Measurements from ENCODE around the gene PIK3C2A.
"Not testable (repeated sequence)": the region's sequence is repeated elsewhere in the genome, so short reads cannot be mapped to it uniquely, and the experiment has no call there.

PIK3C2A gene

DNA sequence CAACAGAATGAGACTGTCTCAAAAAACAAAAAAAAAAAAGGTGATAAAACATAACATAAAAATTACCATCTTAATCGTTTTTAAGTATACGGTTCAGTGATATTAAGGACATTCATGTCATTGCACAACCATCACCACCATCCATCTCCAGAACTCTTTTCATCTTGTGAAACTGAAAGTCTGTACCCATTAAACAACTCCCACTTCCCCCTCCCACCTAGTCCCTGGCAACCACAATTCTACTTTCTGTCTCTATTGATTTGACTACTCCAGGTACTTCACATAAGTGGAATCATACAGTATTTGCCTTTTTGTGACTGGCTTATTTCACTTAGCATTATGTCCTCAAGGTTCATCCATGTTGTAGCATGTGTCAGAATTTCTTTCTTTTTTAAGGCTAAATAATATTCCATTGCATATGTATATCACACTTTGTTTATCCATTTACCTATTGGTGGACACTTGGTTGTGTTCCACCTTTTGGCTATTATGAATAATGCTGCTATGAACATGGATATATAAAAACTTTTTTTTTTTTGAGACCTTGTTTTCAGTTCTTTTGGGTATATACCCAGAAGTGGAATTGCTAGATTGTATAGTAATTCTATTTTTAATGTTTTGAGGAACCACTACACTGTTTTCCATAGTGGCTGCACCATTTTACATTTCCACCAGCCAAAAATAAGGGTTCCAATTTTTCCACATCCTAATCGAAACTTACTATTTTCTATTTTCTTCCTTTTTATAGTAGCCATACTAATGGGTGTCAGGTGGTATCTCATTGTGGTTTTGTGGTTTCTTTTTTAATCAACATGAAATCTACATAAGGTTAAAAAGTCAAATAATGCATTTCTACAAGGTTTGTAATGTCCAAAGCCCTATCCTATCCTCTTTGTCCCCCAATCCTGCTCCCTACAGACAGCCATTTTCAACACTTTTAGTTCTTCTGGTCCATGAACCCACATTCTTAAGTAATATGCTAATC, 23.4 kb upstream of the PIK3C2A start:
- peak in 1 of 2 experiments; percentile 57 for DNase-seq (ENCODE audit: low read depth in 1 of 2, low spot score in 1 of 2)
- Histone ChIP-seq H3K27ac (replicated peaks) (no peak overlapping the region), H3K4me3 (replicated peaks; ENCODE audit: insufficient read depth, low read length) (no peak overlapping the region)

GRCh38 chr11:17229481-17230152, 21.8 kb upstream of the PIK3C2A start:
- Histone ChIP-seq H3K27ac (replicated peaks) (no peak overlapping the region), H3K4me3 (replicated peaks; ENCODE audit: insufficient read depth, low read length) (no peak overlapping the region), H3K27me3 (ENCODE audit: insufficient read depth, poor library complexity, severe bottlenecking) (no peaks in the 10 kb centered on the region)
- no peak for DNase-seq (ENCODE audit: low read depth in 1 of 2, low spot score in 1 of 2)
- TF ChIP-seq GABPA (IDR thresholded peaks at IDR 0.05; ENCODE audit: low read depth) (no peak), SPI1 (IDR thresholded peaks at IDR 0.05; ENCODE audit: borderline replicate concordance, low read depth) (no peak), REST (IDR thresholded peaks at IDR 0.05; ENCODE audit: insufficient replicate concordance, low read depth) (no peak), POLR2AphosphoS5 (IDR thresholded peaks at IDR 0.05; ENCODE audit: low read depth) (no peak)
- TF ChIP-seq, protein P1, sequence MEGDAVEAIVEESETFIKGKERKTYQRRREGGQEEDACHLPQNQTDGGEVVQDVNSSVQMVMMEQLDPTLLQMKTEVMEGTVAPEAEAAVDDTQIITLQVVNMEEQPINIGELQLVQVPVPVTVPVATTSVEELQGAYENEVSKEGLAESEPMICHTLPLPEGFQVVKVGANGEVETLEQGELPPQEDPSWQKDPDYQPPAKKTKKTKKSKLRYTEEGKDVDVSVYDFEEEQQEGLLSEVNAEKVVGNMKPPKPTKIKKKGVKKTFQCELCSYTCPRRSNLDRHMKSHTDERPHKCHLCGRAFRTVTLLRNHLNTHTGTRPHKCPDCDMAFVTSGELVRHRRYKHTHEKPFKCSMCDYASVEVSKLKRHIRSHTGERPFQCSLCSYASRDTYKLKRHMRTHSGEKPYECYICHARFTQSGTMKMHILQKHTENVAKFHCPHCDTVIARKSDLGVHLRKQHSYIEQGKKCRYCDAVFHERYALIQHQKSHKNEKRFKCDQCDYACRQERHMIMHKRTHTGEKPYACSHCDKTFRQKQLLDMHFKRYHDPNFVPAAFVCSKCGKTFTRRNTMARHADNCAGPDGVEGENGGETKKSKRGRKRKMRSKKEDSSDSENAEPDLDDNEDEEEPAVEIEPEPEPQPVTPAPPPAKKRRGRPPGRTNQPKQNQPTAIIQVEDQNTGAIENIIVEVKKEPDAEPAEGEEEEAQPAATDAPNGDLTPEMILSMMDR (IDR thresholded peaks at IDR 0.05; ENCODE audit: insufficient read depth, low read length) = no peak

More for the DNA sequence above, 23.4 kb upstream of the PIK3C2A start:
- no peaks in the 10 kb centered on the region for H3K27me3 ChIP-seq (ENCODE audit: insufficient read depth, poor library complexity, severe bottlenecking)
- TF ChIP-seq, protein P1 (IDR thresholded peaks at IDR 0.05; ENCODE audit: insufficient read depth, low read length) = no peak
- TF ChIP-seq SPI1 (IDR thresholded peaks at IDR 0.05; ENCODE audit: borderline replicate concordance, low read depth) = peak; percentile 73; the same call in 1 of the 2 replicates

- not testable (repeated sequence) for H3K4me3 ChIP-seq (replicated peaks; ENCODE audit: insufficient read depth, low read length); DNase-seq (ENCODE audit: low read depth in 1 of 2, low spot score in 1 of 2); H3K27ac ChIP-seq (replicated peaks); H3K27me3 ChIP-seq (ENCODE audit: insufficient read depth, poor library complexity, severe bottlenecking)
These were observed 20.6 kb upstream of the PIK3C2A start for GRCh38 chr11:17228186-17228925.

DNA sequence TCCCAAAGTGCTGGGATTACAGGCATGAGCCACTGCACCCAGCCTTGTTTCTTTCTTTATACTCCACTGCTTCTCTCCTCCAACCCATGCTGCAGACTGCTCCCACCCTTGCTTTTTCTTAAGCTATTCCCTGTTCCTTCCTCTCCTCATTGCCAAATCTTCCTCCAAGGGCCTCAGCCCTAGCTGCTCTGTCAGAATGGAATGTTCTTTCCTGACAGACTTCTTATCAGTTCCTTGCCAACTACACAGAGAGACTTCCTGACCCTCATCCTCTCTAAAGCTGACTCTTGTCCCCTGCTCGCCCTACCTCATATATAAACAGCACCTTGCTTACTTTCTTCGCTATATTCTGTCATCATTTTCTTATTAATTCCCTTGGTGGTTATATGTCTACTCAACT, 16.9 kb upstream of the PIK3C2A start:
- no peak for DNase-seq (ENCODE audit: low read depth in 1 of 2, low spot score in 1 of 2)
- Histone ChIP-seq H3K27me3 (ENCODE audit: insufficient read depth, poor library complexity, severe bottlenecking) (no peaks in the 10 kb centered on the region), H3K4me3 (replicated peaks; ENCODE audit: insufficient read depth, low read length) (no peak overlapping the region), H3K27ac (replicated peaks) (no peak overlapping the region)
- TF ChIP-seq POLR2AphosphoS5 (IDR thresholded peaks at IDR 0.05; ENCODE audit: low read depth) (no peak), REST (IDR thresholded peaks at IDR 0.05; ENCODE audit: insufficient replicate concordance, low read depth) (no peak), GABPA (IDR thresholded peaks at IDR 0.05; ENCODE audit: low read depth) (no peak), SPI1 (IDR thresholded peaks at IDR 0.05; ENCODE audit: borderline replicate concordance, low read depth) (no peak)
- TF ChIP-seq, protein P1 (IDR thresholded peaks at IDR 0.05; ENCODE audit: insufficient read depth, low read length) = no peak

All from HL-60 (cell line).